MG63 (cell line): ENCODE data around the gene CLCN1. TPM values are rescaled to one million over a fixed set of nuclear protein-coding genes. Genes with fewer than 3 reads are reported as not detected.
A peak's percentile ranks its signal among the peaks of the same experiment; 100 is the strongest.

Experiments
- DNase-seq: peaks from one replicate; pipeline ENCODE4 v3.0.0-alpha.2; 2020
- H3K27me3 ChIP-seq: fragments of 250-450 bp; sonication (Bioruptor Pico); 2 replicates; pipeline ENCODE4 v1.5.1; 2020; ENCODE audit warnings: mild to moderate bottlenecking, moderate library complexity
- H3K36me3 ChIP-seq: fragments of 250-450 bp; sonication (Bioruptor Pico); 2 replicates; pipeline ENCODE4 v1.5.1; 2020; ENCODE audit warnings: mild to moderate bottlenecking, moderate library complexity
- H3K4me3 ChIP-seq: fragments of 250-450 bp; sonication (Bioruptor Pico); 2 replicates; pipeline ENCODE4 v1.5.1; 2020; ENCODE audit warnings: mild to moderate bottlenecking, moderate library complexity
- H3K9me3 ChIP-seq: fragments of 250-450 bp; sonication (Bioruptor Pico); 2 replicates; pipeline ENCODE4 v1.5.1; 2020; ENCODE audit warnings: mild to moderate bottlenecking, moderate library complexity
- total RNA-seq: library from RNA; depleted of rRNA; stranded (reverse); fragments of >200 nt; shearing (Covaris generic); gene quantifications from 2 replicates; pipeline ENCODE4 v1.2.3, GENCODE V29; 2014; ENCODE audit warnings: low replicate concordance

CLCN1 gene
- total RNA-seq, 1 experiment from 2014 or later: not detected

DNA sequence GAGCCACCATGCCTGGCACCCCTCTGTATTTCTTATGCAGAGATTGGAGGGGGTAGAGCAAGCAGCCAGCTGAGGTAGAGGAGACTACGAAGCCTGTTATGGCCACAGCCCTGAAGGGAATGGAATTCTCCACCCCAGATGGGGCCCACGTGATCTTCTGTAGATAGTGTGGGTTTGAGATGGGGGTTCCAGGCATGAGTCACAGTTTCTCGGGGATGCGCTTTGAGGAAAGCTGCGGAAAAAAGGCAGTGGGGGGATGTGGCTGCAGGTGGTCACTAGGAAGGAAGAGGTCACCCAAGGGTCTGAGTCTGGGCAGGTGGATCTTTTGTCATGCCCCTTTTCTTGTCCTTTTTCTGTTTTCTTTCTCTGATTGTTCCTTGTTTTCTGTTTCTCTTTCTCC lies 35.1 kb downstream of the CLCN1 start:
- no peaks in the 10 kb centered on the region for H3K36me3 ChIP-seq
- no peak for DNase-seq

DNA sequence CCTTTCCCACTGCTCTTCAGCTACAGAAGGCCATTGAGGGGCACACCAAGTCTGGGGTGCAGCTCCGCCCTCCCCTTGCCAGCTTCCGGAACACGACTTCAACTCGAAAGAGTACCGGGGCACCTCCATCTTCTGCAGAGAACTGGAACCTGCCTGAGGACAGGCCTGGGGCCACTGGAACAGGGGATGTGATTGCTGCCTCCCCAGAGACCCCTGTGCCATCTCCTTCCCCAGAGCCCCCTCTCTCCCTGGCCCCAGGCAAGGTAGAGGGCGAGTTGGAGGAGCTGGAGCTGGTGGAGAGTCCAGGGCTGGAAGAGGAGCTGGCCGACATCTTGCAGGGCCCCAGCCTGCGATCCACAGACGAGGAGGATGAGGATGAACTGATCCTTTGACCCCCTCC lies 35.7 kb downstream of the CLCN1 start:
- H3K27me3 ChIP-seq: no peaks in the 10 kb centered on the region
- no peaks in the 10 kb centered on the region for H3K9me3 ChIP-seq
- DNase-seq: no peak
- H3K4me3 ChIP-seq: no peak overlapping the region
- no peaks in the 10 kb centered on the region for H3K36me3 ChIP-seq

More for the DNA sequence above, 35.1 kb downstream of the CLCN1 start:
- Histone ChIP-seq H3K4me3 (no peak overlapping the region), H3K27me3 (no peaks in the 10 kb centered on the region), H3K9me3 (no peaks in the 10 kb centered on the region)

DNA sequence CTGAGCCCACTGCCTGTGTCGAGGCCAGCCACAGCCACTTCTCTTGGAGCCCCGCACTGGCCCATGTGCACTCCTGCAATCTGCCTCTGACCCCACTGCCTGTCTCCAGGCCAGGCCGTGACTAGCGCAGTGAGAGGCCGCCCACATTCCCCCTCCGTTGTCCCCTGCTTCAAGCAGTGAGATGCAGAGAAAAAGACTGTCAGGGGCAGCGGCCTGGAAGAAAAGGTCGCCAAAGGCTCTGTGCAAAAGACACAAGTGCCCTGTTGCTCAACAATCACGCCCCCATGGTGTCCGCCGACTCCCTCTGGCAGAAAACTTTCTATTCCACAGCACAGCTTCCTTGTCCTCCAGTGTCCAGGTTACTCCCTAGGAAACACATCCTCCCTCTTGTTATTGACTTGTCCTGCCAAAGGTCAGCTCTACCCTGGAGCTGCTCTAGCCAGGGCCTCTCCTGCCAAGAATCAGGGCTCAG lies 36.7 kb downstream of the CLCN1 start:
- H3K27me3 ChIP-seq: no peaks in the 10 kb centered on the region
- H3K36me3 ChIP-seq: no peaks in the 10 kb centered on the region
- DNase-seq: no peak
- no peak overlapping the region for H3K4me3 ChIP-seq
- no peaks in the 10 kb centered on the region for H3K9me3 ChIP-seq

DNA sequence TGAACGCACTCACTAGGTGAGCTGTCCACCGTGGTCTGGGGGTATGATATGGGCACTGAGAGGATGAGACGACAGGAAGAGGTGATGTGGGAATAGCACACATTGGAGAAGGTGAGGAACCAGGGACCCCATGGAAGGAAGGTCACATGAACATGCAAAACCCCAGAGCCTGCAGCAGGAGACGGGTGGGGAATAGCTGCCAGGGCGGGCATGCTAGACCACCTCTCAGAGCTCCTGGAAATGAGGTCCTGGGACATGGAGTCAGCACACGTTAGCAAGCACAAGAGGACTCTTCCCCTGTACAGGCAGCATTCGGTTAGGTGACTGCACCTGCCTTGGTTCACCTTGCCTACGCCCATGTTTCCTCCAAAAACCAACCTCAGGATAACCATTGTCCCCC lies 38.5 kb downstream of the CLCN1 start:
- Histone ChIP-seq H3K27me3 (no peaks in the 10 kb centered on the region), H3K4me3 (no peak overlapping the region), H3K36me3 (no peaks in the 10 kb centered on the region), H3K9me3 (no peaks in the 10 kb centered on the region)
- no peak for DNase-seq

DNA sequence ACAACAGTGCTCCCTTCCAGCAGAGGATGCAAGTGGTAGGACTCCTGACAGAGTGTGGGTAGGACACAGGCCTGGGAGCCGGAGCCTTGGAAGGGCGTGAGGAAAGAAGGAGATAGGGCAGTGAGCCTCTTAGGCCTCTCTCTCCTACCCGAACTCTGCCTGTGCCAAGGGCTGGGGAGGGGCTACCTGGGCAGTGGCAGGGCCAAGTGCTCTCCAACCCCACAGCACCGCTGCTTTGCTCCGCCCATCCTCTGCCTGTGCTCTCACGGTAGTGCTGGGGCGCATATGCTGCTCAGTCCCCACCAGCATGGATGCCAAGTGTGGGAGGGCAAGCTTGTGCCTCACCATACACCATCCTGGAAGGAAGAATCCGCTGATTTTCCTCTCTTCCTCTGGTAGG lies 39.1 kb downstream of the CLCN1 start:
- Histone ChIP-seq H3K9me3 (no peaks in the 10 kb centered on the region), H3K4me3 (no peak overlapping the region), H3K36me3 (no peaks in the 10 kb centered on the region), H3K27me3 (no peaks in the 10 kb centered on the region)
- no peak for DNase-seq

DNA sequence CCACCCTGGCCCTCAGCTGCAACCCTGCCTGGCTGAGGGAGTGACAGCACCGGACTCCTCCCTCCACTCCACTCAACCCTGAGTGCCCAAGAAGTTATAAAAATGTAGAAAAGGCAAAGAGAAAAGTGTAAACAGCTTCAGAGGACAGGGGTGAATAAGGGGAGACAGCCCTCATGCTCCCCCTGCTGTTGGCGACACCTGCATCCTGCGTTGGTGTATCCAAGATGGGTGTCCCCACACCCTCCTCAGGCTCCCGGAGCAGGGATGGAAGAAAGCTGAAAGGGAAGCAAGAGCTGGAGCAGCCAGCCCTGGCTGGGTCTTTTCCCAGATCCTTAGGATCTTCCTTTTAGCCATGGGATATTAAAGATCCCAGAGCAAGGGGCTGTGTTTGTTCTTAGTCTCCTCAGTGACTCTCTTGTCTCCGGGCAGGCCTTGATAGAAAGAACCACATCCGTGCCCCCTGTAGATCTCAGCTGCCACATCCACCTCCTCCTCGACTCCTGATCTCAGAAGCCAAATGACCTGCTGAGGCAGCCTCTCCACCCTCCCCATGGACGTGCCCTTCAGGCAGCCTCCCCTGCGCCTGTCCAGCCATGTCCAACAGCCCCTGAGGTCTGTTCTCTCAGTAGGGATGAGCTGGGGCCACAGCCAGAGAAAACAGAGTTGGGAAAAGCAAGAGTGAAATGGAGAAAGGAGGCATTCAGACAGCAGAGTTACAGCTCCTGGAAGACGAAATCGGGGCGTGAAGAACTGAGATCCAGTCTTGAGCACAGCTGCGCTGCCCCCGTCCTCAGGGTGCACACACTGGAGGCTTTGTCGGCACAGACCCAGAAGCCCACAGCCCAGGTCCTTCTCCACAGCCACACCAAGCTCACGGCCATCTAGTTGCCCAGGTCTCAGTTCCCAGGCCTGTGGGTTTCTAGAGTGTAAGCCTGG lies 39.8 kb downstream of the CLCN1 start:
- Histone ChIP-seq H3K9me3 (no peaks in the 10 kb centered on the region), H3K27me3 (no peaks in the 10 kb centered on the region), H3K36me3 (no peaks in the 10 kb centered on the region), H3K4me3 (no peak overlapping the region)
- no peak for DNase-seq

DNA sequence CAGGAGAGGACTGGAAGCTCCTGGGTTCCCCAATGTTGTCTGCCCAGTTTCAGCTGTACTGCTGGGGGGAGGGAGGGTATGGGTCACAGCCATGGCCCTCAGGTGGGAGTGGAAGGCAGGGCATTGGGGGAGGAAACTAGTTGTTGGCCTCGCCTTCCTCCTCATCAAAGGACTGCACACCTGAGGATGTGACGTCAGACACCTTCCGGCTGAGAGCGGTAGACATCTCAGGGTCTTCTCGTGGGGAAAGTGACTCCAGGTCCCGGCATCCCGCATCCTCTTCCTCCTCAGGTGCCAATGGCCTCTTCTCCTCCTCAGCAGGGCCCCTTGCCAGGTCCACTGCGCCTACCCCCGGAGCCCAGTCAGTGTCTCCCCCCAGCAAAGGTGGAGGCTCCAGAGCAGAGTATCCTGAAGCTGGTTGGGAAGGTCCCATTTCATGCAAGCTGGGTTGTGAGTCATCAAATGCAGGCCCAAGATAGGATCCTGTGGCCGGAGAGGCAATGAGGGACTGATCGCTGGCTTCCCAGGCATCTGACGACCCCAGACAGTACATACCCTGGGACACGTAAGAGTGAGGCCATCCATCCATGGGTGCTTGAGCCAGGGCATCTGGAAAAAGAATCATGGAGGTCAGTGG lies 40.6 kb downstream of the CLCN1 start:
- Histone ChIP-seq H3K9me3 (no peaks in the 10 kb centered on the region), H3K27me3 (no peaks in the 10 kb centered on the region), H3K36me3 (no peaks in the 10 kb centered on the region), H3K4me3 (no peak overlapping the region)
- DNase-seq: no peak

DNA sequence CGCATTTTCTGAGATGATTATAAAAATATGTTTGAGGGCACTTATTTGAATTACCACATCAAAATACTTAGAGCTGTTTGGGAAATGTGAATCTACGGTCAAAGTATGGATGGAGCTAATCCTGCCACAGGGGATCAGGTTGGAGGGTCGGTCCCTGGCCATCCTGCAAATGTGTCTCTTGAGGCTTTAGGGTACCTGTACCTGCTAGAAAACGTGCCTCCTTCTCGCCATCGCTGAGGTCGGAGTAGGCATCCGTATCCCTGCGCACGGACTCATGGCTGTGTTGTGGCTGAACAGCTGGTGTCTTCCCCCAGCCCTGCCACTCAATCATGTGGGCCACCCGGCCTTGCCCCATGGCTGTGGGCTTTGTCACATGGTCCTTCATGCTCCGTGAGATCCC lies 42.7 kb downstream of the CLCN1 start:
- no peaks in the 10 kb centered on the region for H3K9me3 ChIP-seq
- no peaks in the 10 kb centered on the region for H3K36me3 ChIP-seq
- H3K4me3 ChIP-seq: no peak overlapping the region
- DNase-seq: no peak
- H3K27me3 ChIP-seq: peaks cover 4% of the 10 kb centered on the region; the same call in 1 of the 2 replicates

DNA sequence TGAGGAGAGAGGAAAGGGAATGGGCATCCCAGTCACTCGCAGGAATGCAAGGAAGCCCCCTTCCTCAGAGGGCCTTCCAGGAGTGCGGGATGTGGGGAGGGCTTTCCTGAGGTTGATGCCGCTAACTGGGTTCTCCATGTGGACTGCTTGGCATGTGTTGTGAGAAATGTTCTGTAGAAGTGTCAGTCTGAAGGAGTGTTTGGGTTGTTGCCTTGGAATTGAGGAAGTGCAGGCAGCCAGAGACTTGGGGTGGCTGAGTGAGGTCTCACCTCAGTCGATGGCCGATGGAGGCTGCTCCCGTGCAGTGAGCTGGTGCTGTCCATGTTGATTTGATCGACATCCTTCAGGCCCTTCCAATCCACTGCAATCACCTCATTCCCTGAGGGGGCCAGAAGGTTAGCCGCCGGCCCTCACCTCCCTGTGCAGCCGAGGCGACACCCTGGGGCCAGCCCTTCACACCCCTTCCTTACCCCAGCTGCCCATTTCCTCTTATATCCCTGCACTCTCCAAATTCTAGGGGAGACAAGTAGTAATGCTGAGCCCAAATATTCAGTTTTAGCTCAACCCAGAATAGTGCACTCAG lies 44.0 kb downstream of the CLCN1 start:
- peaks cover 7% of the 10 kb centered on the region; the same call in 1 of the 2 replicates for H3K27me3 ChIP-seq
- no peaks in the 10 kb centered on the region for H3K36me3 ChIP-seq
- no peak overlapping the region for H3K4me3 ChIP-seq
- DNase-seq: no peak
- H3K9me3 ChIP-seq: no peaks in the 10 kb centered on the region

DNA sequence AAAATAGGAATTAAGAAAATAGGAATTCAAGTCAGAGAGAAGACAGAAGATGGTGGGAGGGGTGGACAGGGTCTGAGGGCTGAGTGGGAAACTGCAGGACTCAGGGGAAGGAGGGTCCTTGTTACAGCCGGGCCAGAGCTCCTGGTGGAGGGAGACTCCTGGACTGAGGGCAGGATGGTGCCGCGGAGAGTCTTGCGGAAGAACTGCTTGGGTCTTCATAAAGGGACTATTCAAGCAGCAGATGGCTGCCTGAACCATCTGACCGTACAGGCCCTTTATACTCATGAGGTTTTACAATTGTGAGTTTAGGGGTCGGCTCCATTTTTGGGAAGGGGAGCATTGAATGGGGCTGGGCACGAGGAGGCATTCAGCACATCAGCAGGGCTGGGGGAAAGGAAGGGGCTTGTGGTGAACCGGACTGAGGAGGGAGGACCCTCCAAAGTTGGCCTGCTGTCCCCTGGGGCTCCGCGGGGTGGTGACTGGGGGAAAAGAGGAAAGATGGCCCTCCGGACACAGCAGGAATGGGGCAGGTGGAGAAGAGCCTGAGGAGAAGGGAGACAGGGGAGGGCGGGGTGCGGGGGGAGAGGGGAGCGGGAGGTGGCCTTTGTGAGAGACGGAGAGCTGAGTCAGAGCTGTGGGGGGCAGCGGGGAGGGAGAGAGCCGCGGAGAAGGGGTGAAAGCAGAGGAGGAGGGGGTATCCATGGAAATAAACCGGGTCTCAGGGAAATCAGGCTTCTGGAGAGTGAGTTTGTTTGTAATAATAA lies 45.1 kb downstream of the CLCN1 start:
- Histone ChIP-seq H3K4me3 (no peak overlapping the region), H3K36me3 (no peaks in the 10 kb centered on the region), H3K9me3 (no peaks in the 10 kb centered on the region), H3K27me3 (peaks cover 7% of the 10 kb centered on the region; the same call in 1 of the 2 replicates)
- no peak for DNase-seq

DNA sequence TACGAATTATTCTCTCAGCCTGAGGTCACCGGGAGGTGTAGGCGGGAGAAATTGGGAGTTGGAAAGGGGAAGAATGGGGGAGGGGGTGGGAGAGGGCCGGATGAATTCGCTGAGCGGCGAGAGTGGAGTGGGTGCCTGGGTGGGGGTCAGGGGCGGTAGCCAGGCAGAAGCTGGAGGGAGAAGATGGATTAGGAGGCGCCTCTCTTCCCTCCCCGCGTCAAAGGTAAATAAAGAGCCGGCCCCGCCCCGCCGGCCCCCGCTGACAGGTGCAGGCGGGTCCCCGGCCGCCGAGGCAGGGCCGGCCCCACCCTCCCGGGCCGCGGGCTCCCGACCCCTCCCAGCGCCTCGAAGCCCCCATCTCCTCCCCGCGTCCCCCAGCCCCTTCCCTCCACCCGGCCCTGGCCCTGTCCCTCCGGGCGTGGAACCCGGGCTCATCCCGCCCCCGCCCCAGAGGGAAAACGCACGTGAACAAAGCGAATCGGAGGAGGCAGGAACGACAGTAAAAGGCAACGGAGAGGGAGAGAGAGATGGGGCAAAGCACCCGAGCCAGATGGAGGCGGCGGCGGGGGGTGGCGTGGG lies 45.7 kb downstream of the CLCN1 start:
- Histone ChIP-seq H3K27me3 (peaks cover 7% of the 10 kb centered on the region; the same call in 1 of the 2 replicates), H3K9me3 (no peaks in the 10 kb centered on the region), H3K36me3 (no peaks in the 10 kb centered on the region), H3K4me3 (peak overlapping the region; percentile 41)
- no peak for DNase-seq

DNA sequence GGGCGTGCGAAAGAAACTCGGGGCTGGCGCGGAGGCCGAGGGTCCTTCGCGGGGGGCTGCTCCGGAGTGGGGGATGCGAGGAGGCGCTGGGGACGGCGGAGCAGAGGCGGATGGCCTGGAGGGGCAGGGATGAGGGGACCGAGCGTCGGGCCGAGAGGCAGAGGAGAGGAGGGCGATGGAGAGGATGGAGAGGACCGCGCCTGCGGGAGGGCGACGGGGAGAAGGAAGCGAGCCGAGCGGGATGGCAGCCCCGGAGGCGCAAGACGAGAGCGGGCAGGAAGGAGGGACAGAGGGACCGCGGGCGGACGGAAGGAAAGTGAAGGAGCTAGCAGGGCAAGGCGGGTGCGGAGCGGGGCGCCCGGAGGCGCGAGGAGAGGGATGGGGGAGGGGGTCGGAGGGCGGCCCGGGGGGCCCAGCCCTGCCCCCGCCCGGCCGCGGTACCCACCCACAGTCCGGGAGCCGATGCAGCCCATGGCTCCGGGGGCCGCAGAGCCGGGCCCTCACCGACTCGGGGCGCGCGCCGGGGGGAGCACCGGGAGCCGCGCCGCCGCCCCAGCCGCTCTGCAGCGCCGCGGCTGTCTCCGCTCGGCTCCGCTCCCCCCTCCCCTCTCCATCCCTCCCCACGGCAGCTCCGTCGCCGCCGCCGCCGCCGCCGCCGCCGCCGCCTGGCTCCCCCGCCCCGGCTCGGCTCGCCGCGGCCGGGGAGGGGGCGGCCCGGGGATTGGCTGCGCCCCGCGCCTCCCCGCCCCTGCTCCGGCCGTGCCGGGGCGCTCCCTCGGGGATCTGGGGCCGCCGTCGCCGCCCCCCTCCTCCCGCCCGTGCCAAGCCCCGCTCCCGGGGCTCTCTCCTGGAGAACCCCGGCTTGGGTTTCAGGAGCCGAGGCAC lies 46.5 kb downstream of the CLCN1 start, which contains the start of gene FAM131B:
FAM131B (minus strand) TSS at position 583 of the 885 bp plus-strand sequence; CDS start at position 473, 110 bp downstream.
- DNase-seq: peak; percentile 13

DNA sequence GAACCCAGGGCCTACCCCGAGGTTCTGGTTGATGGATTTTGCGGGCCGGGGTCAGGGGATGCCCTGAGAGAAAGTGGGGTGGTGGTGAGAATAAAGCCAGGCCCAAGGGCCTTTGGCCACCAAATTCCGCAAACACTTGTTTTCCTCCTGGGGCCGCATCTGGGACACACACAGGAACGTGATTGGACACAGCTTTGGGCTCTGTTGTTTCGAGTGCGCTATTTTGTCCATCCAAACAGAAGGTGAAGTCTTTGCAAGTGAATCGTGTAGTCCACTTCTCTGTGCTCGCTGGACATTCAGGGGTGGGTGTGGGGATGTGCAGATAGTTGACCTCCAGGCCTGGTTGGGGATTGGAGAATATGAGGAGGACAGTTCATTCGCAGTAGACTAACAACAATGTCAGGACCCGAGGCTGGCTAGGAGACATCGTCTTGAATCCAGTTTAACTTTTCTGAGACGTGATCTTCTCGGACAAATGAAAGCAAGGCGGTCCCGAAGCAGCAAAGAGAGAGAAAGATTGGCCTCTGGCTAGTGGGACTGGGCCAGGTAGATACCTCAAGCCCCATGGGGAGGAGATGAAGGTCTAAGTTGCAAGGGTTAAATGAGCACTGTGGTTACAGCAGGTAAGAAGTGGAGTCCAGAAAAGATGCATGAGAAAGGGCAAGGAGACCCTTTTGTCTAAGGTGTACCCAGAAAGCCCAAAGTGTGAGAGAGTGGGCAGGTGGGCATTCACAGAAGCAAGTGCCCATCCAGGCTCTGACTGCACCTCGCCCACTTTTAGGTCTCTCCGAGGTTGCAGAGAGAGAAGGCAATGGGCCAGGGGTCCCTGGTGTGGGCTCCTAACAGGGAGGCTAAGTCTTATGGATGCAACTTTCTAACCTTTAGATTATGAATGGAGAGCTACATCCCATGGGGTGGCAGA lies 47.4 kb downstream of the CLCN1 start:
- DNase-seq: no peak
- no peaks in the 10 kb centered on the region for H3K9me3 ChIP-seq
- no peak overlapping the region for H3K4me3 ChIP-seq
- peaks cover 7% of the 10 kb centered on the region; the same call in 1 of the 2 replicates for H3K27me3 ChIP-seq
- H3K36me3 ChIP-seq: no peaks in the 10 kb centered on the region

More for the DNA sequence above, 46.5 kb downstream of the CLCN1 start, which contains the start of gene FAM131B:
- Histone ChIP-seq H3K4me3 (peak within 1 kb of the TSS; percentile 41), H3K27me3 (peaks cover 7% of the 10 kb centered on the region; the same call in 1 of the 2 replicates), H3K36me3 (no peaks in the 10 kb centered on the region), H3K9me3 (no peaks in the 10 kb centered on the region)

DNA sequence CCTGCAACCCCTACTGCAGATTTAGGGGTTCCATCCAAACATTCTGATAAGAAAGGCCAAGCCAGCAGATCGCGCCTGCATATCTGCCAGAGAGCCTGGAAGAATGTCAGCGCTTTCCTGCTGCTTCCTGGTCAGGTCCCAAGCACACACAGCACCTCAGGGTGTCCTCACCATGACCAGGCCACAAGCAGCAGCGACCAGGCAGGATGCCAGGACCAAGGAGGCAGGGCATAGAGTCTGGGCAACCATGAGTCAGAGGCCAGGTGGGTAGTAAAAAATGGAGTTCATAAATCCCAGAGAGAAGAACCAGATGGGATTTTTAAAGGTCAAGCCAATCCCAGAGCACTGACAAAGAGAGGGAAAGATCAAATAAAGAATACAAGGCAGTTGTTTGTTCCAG lies 52.1 kb downstream of the CLCN1 start:
- no peaks in the 10 kb centered on the region for H3K36me3 ChIP-seq
- no peak overlapping the region for H3K4me3 ChIP-seq
- H3K27me3 ChIP-seq: peaks cover 5% of the 10 kb centered on the region; the same call in 1 of the 2 replicates
- H3K9me3 ChIP-seq: no peaks in the 10 kb centered on the region
- peak; percentile 65 for DNase-seq
